SJCRH30 (cell line): Measurements from ENCODE around the gene CLDN19. TPM values are rescaled to one million over a fixed set of nuclear protein-coding genes. Genes with fewer than 3 reads are reported as not detected.
"Not testable (repeated sequence)": the region's sequence is repeated elsewhere in the genome, so short reads cannot be mapped to it uniquely, and the experiment has no call there.

Experiments
- DNase-seq, 2 experiments: peaks; one replicate each; pipeline ENCODE4 v3.0.0-alpha.2; 2015 to 2020
- H3K27ac ChIP-seq: fragments of 250-450 bp; sonication (Bioruptor Pico); 2 replicates; pipeline ENCODE4 v1.5.1; 2020; ENCODE audit warnings: mild to moderate bottlenecking, moderate library complexity
- H3K27me3 ChIP-seq: fragments of 250-450 bp; sonication (Bioruptor Pico); 2 replicates; pipeline ENCODE4 v1.5.1; 2020; ENCODE audit warnings: mild to moderate bottlenecking, moderate library complexity
- H3K36me3 ChIP-seq: fragments of 250-450 bp; sonication (Bioruptor Pico); 2 replicates; pipeline ENCODE4 v1.5.1; 2020; ENCODE audit warnings: mild to moderate bottlenecking, moderate library complexity
- H3K4me1 ChIP-seq: fragments of 250-450 bp; sonication (Bioruptor Pico); 2 replicates; pipeline ENCODE4 v1.5.1; 2020; ENCODE audit warnings: mild to moderate bottlenecking, moderate library complexity
- H3K4me3 ChIP-seq: fragments of 250-450 bp; sonication (Bioruptor Pico); 2 replicates; pipeline ENCODE4 v1.5.1; 2020; ENCODE audit warnings: mild to moderate bottlenecking, moderate library complexity
- H3K9me3 ChIP-seq: fragments of 250-450 bp; sonication (Bioruptor Pico); replicated peaks from 2 replicates; pipeline ENCODE4 v1.5.1; 2020; ENCODE audit warnings: mild to moderate bottlenecking, moderate library complexity
- total RNA-seq: library from RNA; depleted of rRNA; stranded (reverse); fragments of >200 nt; shearing (Covaris generic); gene quantifications from 2 replicates; pipeline ENCODE4 v1.2.3, GENCODE V29; 2014

The CLDN19 gene
- total RNA-seq, 1 experiment from 2014 or later: 0.12 TPM

DNA sequence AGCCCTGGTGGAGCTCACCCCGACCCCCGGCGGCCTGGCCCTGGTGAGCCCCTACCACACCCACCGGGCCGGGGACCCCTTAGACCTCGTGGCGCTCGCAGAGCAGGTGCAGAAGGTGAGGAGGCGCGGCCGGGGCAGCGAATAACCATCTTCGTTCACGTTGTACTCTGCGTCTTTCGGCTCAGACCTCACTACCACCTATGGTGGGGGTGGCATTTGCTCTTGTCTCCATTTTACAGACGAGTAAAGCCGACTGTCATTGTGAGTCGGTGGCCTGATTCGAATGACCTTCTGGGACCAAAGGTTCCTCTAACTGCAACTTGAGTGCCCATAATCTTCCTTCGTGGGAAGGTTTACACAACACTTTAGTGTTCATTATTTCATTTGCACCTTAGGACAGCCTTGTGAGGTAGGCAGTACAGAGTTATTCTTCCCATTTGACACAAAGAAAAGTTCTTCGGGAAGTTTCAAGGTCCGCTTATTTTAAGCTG, 27.5 kb upstream of the CLDN19 start:
- Histone ChIP-seq H3K36me3 (no peaks in the 10 kb centered on the region), H3K4me3 (peak overlapping the region; percentile 84), H3K27ac (peak overlapping the region; percentile 42), H3K4me1 (peaks cover 10% of the 10 kb centered on the region), H3K9me3 (no peaks in the 10 kb centered on the region), H3K27me3 (no peaks in the 10 kb centered on the region)
- DNase-seq: no peak

DNA sequence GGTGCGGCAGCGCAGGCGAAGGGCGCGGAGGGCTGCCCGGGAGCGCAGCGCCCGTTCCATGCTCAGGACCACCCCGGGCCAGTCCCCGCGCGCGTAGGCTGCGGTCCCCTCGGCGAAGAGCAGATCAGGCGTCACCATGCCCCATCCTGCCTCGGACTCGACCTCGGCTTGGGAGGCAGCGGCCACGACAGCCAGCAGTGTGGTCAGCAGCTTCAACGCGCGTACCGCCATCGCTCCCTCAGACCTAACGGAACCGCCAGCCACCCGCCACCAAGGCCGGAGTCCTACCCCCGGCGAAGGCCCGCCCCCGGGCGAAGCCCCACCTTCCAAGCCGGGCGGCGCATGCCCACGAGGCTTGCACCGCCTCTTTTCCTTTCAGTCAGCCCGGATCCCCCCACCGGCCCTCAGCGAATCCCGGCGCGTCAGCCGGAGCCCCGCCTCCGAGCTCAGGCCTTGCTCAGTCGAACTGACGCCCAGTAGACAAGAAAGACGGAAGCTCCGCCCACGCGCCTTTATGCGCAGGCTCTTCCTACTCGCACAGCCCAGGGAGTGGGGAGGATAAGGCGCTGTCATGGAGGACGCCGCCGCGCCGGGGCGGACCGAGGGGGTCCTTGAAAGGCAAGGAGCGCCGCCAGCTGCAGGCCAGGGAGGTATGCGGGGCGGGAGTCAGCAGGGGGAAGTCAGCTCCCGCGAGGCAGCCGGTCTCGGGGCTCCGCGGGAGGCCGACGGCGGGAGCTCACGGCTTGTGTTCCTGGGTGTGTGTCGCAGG, 26.9 kb upstream of the CLDN19 start, which contains the start of the genes C1orf50 and P3H1:
Gene C1orf50 (plus strand): TSS at position 509 of the 769 bp plus-strand sequence. CDS start 63 bp downstream, at position 572.
Gene P3H1 (minus strand): TSS at position 288 of the 769 bp plus-strand sequence. CDS start 57 bp downstream, at position 231.
- H3K4me3 ChIP-seq: peak within 1 kb of the TSS; percentile 84
- no peaks in the 10 kb centered on the region for H3K27me3 ChIP-seq
- peaks cover 10% of the 10 kb centered on the region for H3K4me1 ChIP-seq
- peak; percentile 99 for DNase-seq
- peak within 1 kb of the TSS; percentile 42 for H3K27ac ChIP-seq
- H3K36me3 ChIP-seq: 0 out of 2 replicates have a peak, but pooled peaks cover 1% of the 10 kb centered on the region
- no peaks in the 10 kb centered on the region for H3K9me3 ChIP-seq

DNA sequence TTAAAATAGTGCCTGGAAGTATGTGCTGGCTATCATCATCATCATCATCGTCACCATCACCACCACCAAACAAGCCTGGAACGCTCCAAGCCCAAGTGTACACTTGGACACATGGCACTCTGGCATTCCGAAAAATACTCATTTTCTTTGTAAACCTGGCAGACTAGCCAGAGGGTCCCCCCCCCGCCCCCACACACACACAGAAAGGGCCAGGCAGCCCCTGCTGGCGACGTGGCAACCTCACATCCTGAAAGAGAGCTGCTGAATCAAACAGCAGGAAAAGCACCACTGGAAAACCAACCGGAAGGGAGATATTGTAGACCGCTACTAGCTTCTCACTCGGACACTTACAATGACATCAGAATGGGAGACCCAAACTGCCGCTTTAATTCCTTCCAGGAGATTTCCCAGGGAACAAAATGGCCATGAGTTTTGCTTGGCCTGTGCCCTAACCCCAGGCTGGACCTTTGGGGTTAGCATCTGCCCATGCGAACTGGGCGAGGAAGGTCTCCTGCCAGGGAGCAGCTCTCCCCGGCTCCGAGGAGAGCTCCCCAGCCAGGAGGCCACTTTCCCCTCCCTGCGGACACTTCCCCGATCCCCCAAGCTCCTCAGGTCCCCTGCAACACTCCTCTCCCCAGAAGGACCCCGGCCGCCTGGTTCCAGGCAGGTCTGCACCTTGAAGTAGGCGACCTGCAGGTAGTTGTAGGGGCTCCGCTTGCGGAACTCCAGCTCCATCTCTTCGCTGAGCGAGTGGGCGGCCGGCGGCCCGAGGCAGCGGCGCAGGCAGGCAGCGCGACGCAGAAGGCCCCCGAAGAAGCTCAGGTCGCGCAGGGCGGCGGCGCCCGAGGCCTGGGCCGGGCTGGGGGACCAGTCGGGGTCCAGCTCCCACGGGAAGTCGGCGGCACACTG, 26.1 kb upstream of the CLDN19 start:
- Histone ChIP-seq H3K27me3 (no peaks in the 10 kb centered on the region), H3K4me3 (peak overlapping the region; percentile 84), H3K9me3 (no peaks in the 10 kb centered on the region), H3K27ac (peak overlapping the region; percentile 7; the same call in 1 of the 2 replicates), H3K4me1 (peaks cover 10% of the 10 kb centered on the region), H3K36me3 (0 out of 2 replicates have a peak, but pooled peaks cover 6% of the 10 kb centered on the region)
- peak; percentile 76 to 85 for DNase-seq

DNA sequence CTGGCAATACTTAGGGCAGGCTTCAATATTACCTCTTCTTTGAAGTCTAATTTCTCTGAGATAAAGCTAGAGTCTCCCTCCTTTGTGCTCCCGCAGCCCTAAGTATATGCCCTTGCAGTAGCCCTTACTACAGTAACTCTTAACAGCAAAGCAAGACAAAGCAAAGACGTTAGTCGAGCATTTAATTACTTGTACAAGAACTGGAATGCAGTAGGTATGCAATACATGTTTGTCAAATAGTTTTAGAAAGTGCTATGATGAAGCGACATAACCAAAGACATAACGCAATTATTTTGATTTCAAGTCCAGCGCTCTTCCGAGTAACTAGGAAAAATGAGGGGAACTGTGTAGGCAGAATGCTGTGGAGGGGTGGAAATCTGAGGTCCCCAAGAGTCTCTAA, 25.2 kb upstream of the CLDN19 start:
- Histone ChIP-seq H3K27ac (no peak overlapping the region), H3K4me1 (peaks cover 10% of the 10 kb centered on the region), H3K9me3 (no peaks in the 10 kb centered on the region), H3K27me3 (no peaks in the 10 kb centered on the region), H3K36me3 (peaks cover 6% of the 10 kb centered on the region; the same call in 1 of the 2 replicates), H3K4me3 (peak overlapping the region; percentile 84)
- no peak for DNase-seq

DNA sequence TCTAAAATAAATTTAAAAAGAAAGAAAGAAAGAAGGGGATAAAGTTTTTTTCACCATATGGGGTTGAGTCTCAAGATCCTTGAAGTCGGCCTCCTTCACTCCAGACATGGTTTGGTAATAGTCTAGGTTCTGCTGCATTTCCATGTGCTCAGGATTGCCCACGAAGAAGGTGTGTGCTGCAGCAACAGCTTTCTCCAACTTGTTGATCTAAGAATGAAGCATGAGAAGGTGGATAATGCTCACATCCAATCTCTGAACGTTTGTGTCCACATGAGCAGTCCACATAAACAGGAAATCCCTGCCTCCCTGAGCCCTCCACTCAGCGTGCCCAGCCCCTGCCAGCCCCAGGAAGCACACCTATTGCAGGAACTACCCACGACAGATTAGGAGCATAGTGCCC, 22.2 kb upstream of the CLDN19 start:
- no peak for DNase-seq
- Histone ChIP-seq H3K36me3 (peaks cover 11% of the 10 kb centered on the region; the same call in 1 of the 2 replicates), H3K4me3 (no peak overlapping the region), H3K4me1 (peaks cover 4% of the 10 kb centered on the region; the same call in 1 of the 2 replicates), H3K27ac (no peak overlapping the region), H3K27me3 (no peaks in the 10 kb centered on the region), H3K9me3 (no peaks in the 10 kb centered on the region)

DNA sequence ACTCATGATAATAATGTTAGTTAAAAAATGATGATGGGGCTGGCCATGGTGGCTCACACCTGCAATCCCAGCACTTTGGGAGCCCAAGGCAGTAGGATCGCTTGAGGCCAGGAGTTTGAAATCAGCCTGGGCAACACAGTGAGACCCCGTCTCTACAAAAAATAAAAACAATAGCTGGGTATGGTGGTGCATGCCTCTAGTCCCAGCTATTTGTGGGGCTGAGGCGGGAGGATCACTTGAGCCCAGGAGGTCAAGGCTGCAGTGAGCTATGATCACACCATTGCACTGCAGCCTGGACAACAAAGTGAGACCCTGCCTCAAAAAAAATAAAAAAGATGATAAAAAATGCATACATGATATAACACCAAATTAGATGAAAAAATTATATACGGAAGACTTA, 21.5 kb upstream of the CLDN19 start:
- Histone ChIP-seq H3K4me1 (peaks cover 4% of the 10 kb centered on the region; the same call in 1 of the 2 replicates), H3K9me3 (no peaks in the 10 kb centered on the region), H3K27me3 (no peaks in the 10 kb centered on the region), H3K27ac (no peak overlapping the region), H3K4me3 (no peak overlapping the region), H3K36me3 (peaks cover 11% of the 10 kb centered on the region; the same call in 1 of the 2 replicates)
- no peak for DNase-seq

DNA sequence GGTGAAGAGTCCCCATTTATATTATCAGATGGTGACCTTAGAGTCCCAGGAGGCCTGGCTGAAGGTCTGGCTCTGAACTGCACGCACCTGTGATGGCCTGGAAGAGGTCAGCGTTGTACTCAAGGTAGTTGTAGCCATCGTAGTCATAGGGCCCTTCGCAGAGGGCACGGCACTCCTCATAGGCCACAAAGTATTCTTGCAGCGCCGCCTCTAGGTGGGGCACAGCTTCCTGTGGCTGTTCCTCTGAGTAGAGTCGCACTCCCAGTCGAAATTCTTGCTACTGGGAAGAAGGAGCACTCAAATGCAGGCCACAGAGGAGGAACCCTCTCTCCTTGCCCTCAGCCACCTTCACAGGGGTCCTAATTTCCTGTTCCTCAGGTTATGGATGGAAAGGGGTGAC, 19.1 kb upstream of the CLDN19 start:
- DNase-seq: no peak
- H3K27me3 ChIP-seq: no peaks in the 10 kb centered on the region
- no peak overlapping the region for H3K4me3 ChIP-seq
- no peaks in the 10 kb centered on the region for H3K4me1 ChIP-seq
- no peak overlapping the region for H3K27ac ChIP-seq
- peaks cover 28% of the 10 kb centered on the region; the same call in 1 of the 2 replicates for H3K36me3 ChIP-seq
- no peaks in the 10 kb centered on the region for H3K9me3 ChIP-seq

DNA sequence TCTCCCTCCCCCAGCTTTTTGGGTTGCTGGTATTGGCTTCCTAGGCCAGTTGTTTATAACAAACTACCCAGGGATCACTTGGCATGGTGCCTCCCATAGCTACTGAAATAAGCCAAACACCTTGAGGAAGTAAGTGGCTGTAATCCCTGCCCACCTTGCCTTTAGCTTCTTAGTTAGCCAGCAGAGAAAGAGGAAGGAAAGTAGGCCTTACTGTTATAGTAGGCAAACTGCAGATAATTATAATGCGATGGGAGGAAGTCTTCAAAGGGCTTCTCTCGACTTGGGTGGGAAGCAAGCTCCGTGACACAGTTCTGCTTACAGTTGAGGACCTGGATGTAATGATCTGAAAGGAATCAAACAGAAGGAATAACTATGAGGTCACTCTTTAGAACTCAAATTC, 18.6 kb upstream of the CLDN19 start:
- Histone ChIP-seq H3K4me3 (no peak overlapping the region), H3K4me1 (no peaks in the 10 kb centered on the region), H3K27me3 (no peaks in the 10 kb centered on the region), H3K36me3 (peaks cover 32% of the 10 kb centered on the region; the same call in 1 of the 2 replicates), H3K9me3 (no peaks in the 10 kb centered on the region), H3K27ac (no peak overlapping the region)
- DNase-seq: no peak

DNA sequence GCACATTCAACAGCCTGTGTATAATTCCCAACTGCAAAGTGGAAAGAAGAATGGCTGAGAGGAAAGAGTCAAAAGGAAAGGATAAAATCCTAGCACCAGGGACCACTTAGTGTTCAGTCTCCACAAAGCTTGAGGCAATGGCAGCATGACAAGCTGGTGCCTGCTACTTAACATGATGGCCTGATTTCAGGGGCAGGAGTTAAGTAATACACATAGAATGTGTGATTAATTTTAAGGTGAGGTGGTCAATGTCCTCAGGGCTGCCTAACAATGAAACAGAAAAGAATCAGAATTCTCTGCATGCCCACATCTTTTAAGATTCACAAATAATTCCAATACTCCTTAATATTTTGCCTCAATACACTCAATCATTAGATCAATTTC, 17.8 kb upstream of the CLDN19 start:
- Histone ChIP-seq H3K4me1 (no peaks in the 10 kb centered on the region), H3K4me3 (no peak overlapping the region), H3K27me3 (no peaks in the 10 kb centered on the region), H3K27ac (no peak overlapping the region), H3K9me3 (no peaks in the 10 kb centered on the region), H3K36me3 (peaks cover 38% of the 10 kb centered on the region)
- DNase-seq: no peak

DNA sequence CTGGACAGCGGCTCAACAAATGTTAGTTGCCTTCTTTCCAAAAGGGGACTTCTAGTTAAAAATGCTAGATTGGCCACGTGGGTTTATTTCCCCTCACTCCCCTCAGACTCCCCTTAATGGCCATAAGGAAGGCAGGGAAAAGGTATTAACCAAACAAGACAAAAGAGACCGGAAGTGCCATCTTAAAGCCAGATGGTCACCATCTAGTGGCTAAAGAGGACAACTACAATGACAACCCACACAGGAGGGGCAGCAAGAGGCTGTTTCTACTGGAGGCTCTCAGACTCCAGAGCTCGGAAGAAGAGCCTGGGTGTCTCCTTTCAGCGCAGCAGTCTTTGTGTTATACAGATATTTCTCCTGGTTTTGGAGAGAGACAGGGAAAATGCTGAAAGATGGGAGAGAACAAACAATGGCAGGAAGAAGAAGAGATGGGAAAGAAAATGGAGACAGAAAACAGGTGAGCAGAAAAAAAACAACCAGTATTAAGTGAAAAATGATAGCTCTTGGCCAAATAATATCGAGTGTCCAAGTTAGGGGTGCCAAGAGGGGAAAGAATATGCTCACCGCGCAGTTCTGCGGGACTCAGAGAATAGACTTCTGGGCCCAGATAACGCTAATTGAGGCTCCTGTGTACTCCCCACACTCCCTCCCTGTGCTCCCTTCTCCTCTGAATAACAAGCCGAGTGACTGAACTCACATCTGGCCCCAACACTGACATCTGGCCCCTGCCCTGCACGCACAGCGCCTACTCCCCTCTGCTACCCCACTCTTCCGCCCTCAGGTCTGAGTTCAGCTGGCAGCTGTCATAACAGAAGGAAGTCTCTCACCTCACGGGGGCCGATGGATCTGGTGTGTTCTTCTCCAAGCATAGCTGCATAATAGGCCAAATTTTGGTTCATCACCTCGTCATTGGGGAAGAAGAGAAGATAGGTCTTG, 17.2 kb upstream of the CLDN19 start:
- Histone ChIP-seq H3K27me3 (no peaks in the 10 kb centered on the region), H3K27ac (no peak overlapping the region), H3K9me3 (no peaks in the 10 kb centered on the region), H3K4me3 (no peak overlapping the region), H3K4me1 (no peaks in the 10 kb centered on the region), H3K36me3 (peaks cover 45% of the 10 kb centered on the region)
- peak; percentile 52 to 78 for DNase-seq

DNA sequence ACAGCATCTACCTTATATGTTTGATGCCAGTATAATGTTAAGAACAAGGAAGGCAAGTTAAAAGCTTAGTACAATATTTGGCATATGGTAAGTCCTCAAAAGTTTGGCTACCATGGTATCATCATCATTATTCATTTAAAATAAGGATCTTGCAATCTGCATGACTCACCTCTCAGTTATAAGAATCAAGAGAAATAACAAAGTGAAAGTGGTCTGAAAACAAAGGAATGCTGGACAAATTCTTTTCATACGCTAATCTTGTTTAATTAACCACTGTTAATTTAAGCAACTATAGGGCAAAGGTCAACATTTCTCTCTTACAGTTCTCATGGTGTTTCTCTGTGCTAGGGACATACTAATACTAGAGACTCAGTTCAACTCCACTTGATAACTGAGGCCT, 13.0 kb upstream of the CLDN19 start:
- Histone ChIP-seq H3K4me3 (no peak overlapping the region), H3K27me3 (no peaks in the 10 kb centered on the region), H3K9me3 (no peaks in the 10 kb centered on the region), H3K27ac (no peak overlapping the region), H3K36me3 (peaks cover 55% of the 10 kb centered on the region), H3K4me1 (no peaks in the 10 kb centered on the region)
- no peak for DNase-seq

DNA sequence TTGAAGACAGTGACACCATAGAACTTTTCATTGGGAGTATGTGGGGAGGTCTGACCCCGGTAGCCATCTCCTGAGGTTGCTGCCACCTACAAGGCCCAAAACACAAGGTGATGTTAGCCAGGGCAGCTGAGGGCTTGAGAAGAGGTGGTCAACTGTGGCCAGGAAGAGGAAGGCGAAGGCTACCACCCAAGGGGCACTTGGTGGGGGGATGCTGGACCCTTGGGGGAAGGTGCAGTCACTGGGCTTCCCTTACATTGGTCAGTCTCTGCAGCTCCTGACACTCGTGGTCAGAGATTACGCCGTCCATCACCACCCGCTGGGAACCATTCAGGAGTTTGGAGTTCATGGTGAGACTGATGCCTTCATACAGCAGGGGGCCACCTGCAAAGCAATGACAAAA, 12.2 kb upstream of the CLDN19 start:
- DNase-seq: no peak
- H3K4me3 ChIP-seq: no peak overlapping the region
- no peaks in the 10 kb centered on the region for H3K4me1 ChIP-seq
- H3K27ac ChIP-seq: no peak overlapping the region
- no peaks in the 10 kb centered on the region for H3K27me3 ChIP-seq
- peaks cover 50% of the 10 kb centered on the region for H3K36me3 ChIP-seq
- H3K9me3 ChIP-seq: no peaks in the 10 kb centered on the region

DNA sequence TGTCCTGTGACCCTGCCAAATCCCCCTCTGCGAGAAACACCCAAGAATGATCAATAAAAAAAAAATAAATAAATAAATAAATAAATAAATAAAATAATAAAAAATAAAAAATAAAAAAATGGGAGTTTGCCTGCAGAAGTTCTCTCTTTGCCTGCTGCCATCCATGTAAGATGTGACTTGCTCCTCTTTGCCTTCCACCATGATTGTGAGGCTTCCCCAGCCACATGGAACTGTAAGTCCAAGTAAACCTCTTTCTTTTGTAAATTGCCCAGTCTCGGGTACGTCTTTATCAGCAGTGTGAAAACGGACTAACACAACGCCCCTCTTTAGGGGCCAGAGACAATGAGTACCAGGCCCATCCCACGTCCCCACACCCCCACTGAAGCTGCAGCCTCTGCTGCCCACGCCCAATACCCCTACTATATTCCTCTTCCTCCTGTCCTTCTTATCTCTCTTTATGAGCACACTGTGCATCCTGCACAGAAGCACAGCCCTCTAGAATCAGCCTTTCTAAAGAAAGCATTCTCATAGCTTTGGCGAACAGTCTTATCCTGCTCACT, 11.6 kb upstream of the CLDN19 start:
- H3K27ac ChIP-seq, DNase-seq, H3K9me3 ChIP-seq, H3K4me3 ChIP-seq, H3K27me3 ChIP-seq, H3K4me1 ChIP-seq: not testable (repeated sequence)
- H3K36me3 ChIP-seq: peaks cover 50% of the 10 kb centered on the region

DNA sequence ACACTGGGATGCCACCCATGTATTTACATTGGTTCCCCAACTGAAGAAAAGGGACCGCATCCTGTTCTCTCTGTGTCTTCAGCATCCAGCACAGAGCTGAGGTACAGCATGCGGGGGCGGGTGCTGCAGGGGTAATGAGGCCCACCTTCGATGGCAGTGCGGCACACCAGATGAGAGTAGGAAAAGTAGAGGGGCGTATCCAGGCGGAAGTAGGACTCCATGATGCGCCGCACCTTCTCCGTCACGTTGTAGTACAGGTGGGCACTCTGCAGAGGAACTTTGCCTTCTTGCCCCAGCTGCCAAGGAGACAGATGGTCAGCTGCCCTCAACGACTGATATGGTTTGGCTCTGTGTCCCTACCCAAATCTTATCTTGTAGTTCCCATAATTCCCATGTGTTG, 10.0 kb upstream of the CLDN19 start:
- no peak overlapping the region for H3K27ac ChIP-seq
- H3K36me3 ChIP-seq: peaks cover 44% of the 10 kb centered on the region
- DNase-seq: no peak
- H3K4me3 ChIP-seq: no peak overlapping the region
- no peaks in the 10 kb centered on the region for H3K4me1 ChIP-seq
- H3K27me3 ChIP-seq: no peaks in the 10 kb centered on the region
- no peaks in the 10 kb centered on the region for H3K9me3 ChIP-seq
